ENCODE data around the gene EXOC3L1. TPM values are rescaled to one million over a fixed set of nuclear protein-coding genes. Genes with fewer than 3 reads are reported as not detected.

EXOC3L1 gene
- total and polyA plus RNA-seq, 2 of the 4 experiments (the other 2 are of a cell fraction): not detected

- Histone ChIP-seq H3K4me1 (ENCODE audit: control insufficient read depth, insufficient read depth, low read length) (no peaks in the 10 kb centered on the region), H2BK120ac (ENCODE audit: low read depth, low read length) (no peak overlapping the region), H3K9me3 (ENCODE audit: control insufficient read depth, insufficient read depth, low read length) (no peaks in the 10 kb centered on the region), H3K79me1 (ENCODE audit: low read depth in 1 of 2, low read length in 2 of 2) (peaks cover 11 to 62% of the 10 kb centered on the region in 2 experiments; a peak in 3 of 4 replicates), H3K4me2 (ENCODE audit: low read depth, low read length) (no peak overlapping the region), H3K27me3 (ENCODE audit: control insufficient read depth, insufficient read depth, low read length) (no peaks in the 10 kb centered on the region), H2BK15ac (ENCODE audit: low read depth, low read length) (no peak overlapping the region), H2AK5ac (ENCODE audit: low read depth, low read length) (no peak overlapping the region), H2BK20ac (ENCODE audit: low read depth, low read length) (no peak overlapping the region), H2BK5ac (ENCODE audit: low read depth, low read length, poor library complexity, severe bottlenecking) (no peak overlapping the region), H3K23ac (ENCODE audit: low read depth, low read length) (no peak overlapping the region), H4K20me1 (ENCODE audit: insufficient read depth, low read length) (no peaks in the 10 kb centered on the region), H2AK9ac (replicated peaks; ENCODE audit: low read depth, low read length, poor library complexity) (peak overlapping the region; percentile 65), H3K9ac (ENCODE audit: low read depth, low read length) (no peak overlapping the region), H3K36me3 (ENCODE audit: control insufficient read depth, insufficient read depth, low read length) (peaks cover 81% of the 10 kb centered on the region), H3K9me1 (ENCODE audit: insufficient read depth, low read length) (no peaks in the 10 kb centered on the region), H3K4ac (ENCODE audit: low read depth, low read length) (no peak overlapping the region), H3K27ac (ENCODE audit: insufficient read depth, low read length) (no peak overlapping the region), H3K18ac (ENCODE audit: low read depth, low read length) (no peak overlapping the region), H4K91ac (ENCODE audit: insufficient read depth, low read depth, low read length) (no peak overlapping the region), H4K5ac (ENCODE audit: low read depth, low read length) (no peak overlapping the region), H3K4me3 (ENCODE audit: insufficient read depth, low read depth, low read length) (no peak overlapping the region), H3K56ac (ENCODE audit: extremely low read depth, insufficient read depth, low read length) (no peak overlapping the region), H3K14ac (replicated peaks; ENCODE audit: low read depth, low read length) (no peak overlapping the region), H4K8ac (ENCODE audit: low read depth in 2 of 2, low read length in 2 of 2) (no peak overlapping the region), H2AFZ (replicated peaks; ENCODE audit: low read length, poor library complexity) (no peak overlapping the region)
- ChIA-PET CTCF (no interaction called here), POLR2A (ENCODE audit: unreplicated experiment) (no interaction called here)
- in situ Hi-C loops (cut with MboI; ENCODE audit: low sequenced_read_pairs): no loop called here
- no peak for ATAC-seq (ENCODE audit: low read depth)
- TF ChIP-seq FOS (IDR thresholded peaks at IDR 0.05; ENCODE audit: low read depth, low read length) (no peak), ELK1 (IDR thresholded peaks at IDR 0.05; ENCODE audit: borderline replicate concordance, low read depth, low read length) (no peak), USF2 (IDR thresholded peaks at IDR 0.05; ENCODE audit: low read depth, low read length) (no peak), MAFK (IDR thresholded peaks at IDR 0.05; ENCODE audit: low read depth, low read length) (no peak), MXI1 (IDR thresholded peaks at IDR 0.05; ENCODE audit: borderline replicate concordance, low read depth, low read length) (no peak), RFX5 (IDR thresholded peaks at IDR 0.05; ENCODE audit: low read depth, low read length) (no peak), BHLHE40 (IDR thresholded peaks at IDR 0.05; ENCODE audit: low read depth, low read length) (no peak), RCOR1 (IDR thresholded peaks at IDR 0.05; ENCODE audit: insufficient replicate concordance, low read length) (no peak)
- no TSS peak for BruUV-seq (replicated peaks)
- DNase-seq: no peak
- 100% methylated on average over 2 of the region's 10 CpGs; no CpG with 5 or more reads in 1 of the 2 experiments for WGBS, 2 experiments (ENCODE audit: extremely low coverage in 2 of 2, insufficient read length in 1 of 2)
- dilution Hi-C loops (cut with HindIII; ENCODE audit: low sequenced_read_pairs, unreplicated experiment): no loop called here
- intact Hi-C loops (cut with micrococcal nuclease): no loop called here
Measured at GRCh38 chr16:67234180-67234597, 44.3 kb upstream of the EXOC3L1 start.
